HG03159 (cell line): Measurements from ENCODE around the gene PRKACA.

Experiments used
- ATAC-seq: cut with Tn5 transposase; IDR thresholded peaks from one replicate; pipeline ENCODE4 v1.9.1; 2021; ENCODE audit warnings: mild to moderate bottlenecking, moderate library complexity; ENCODE audit not compliant: unreplicated experiment

PRKACA gene

DNA sequence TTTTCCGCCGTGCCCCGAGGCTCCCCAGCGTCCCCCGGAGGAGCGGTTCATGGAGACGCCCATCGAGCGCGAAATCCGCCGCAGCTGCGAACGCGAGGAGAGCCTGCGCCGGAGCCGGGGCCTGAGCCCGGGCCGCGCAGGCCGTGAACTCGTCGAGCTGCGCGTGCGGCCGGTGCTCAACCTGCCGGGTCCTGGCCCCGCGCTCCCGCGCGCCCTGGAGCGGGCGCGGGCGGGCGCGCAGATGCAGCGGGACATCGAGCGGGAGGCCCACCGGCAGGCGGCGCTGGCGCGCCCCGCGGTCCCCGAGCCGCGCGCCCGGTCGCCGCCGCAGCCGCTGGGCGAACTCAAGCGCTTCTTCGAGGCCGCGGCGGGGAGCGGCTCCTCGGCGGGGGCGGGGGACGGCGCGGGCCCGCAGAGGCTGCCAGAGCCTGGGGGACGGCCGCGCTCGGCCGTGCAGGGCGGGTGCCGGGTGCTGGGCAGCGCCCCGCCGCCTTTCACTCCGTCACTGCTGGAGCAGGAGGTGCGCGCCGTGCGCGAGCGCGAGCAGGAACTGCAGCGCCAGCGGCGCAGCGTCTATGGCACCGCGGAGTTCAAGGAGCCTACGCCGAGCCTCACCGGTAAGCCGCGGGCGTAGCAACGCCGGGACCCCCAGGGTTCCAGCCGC is 44.2 kb downstream of the PRKACA start:
- ATAC-seq, result peak; percentile 49

DNA sequence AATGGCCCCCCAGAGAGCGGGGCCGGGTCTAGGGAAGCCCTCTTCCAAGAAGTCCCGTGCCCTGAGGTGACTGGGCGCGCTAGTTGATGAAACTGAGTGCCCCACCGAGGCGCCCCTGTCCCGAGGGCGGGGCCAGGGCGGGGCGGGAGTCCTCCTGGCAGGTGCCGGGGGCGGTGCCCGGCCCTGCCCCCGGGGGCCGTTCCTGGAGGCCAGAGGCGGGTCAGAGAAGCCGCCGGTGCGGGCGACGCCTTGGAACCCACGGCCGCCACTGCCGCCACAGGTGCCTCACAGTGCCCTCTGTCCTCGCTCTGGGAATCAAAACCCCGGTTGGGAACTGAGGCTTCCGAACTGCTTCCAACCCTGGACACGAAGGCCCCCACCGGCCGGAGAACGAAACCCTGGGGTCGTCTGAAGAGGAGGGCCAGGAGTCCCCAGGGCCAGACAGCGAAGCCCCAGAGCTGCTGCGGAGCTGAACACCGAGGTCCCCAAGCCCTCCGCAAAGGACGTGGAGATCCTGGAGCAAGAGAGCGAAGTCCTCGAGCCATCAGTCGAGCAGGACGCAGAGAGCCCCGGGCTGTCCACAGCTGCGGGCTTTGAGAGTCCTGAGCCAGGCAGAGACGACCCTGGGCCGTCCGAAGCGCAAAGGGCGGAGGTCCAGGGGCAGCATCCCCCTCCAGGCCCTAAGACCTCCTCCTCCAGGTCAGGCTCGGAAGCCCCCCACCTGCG is 44.9 kb downstream of the PRKACA start, which contains the start of gene MISP3:
Gene MISP3, plus strand, starts transcription at position 252 of the 726 bp plus-strand sequence. CDS start 524 bp downstream, outside the sequence.
- ATAC-seq, result no peak

DNA sequence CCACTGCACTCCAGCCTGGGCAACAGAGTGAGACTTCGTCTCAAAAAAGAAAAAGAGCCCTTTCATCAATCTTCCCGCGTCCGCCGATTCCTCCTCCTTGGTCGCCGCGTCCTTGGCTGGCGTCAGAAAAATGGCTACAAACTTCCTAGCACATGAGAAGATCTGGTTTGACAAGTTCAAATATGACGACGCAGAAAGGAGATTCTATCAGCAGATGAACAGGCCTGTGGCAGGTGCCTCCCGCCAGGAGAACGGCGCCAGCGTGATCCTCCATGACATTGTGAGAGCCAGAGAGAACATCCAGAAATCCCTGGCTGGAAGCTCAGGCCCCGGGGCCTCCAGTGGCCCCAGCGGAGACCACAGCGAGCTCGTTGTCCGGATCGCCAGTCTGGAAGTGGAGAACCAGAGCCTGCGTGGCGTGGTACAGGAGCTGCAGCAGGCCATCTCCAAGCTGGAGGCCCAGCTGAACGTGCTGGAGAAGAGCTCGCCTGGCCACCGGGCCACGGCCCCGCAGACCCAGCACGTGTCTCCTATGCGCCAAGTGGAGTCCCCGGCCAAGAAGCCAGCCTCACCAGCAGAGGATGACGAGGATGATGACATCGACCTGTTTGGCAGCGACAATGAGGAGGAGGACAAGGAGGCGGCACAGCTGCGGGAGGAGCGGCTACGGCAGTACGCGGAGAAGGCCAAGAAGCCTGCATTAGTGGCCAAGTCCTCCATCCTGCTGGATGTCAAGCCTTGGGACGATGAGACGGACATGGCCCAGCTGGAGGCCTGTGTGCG is 47.1 kb downstream of the PRKACA start:
- ATAC-seq, result no peak

DNA sequence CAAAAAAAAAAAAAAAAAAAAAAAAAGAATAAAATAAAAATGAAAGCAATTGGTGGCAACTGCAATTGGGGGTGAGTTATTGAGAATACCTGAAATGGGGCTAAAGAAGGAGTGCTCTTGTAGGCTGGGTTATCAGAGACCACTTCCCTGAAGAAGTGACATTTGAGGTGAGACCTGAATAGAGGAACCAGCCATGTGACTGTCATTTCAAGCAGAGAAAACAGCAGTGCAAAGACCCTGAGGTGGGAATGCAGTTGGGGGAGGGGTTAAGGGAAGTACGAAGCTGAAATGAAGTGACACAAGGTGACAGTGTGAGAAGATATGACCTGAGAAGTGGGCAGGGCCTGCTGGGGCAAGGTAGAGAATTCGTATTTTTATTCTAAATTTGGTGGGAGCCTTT is 51.4 kb downstream of the PRKACA start:
- ATAC-seq, result no peak

DNA sequence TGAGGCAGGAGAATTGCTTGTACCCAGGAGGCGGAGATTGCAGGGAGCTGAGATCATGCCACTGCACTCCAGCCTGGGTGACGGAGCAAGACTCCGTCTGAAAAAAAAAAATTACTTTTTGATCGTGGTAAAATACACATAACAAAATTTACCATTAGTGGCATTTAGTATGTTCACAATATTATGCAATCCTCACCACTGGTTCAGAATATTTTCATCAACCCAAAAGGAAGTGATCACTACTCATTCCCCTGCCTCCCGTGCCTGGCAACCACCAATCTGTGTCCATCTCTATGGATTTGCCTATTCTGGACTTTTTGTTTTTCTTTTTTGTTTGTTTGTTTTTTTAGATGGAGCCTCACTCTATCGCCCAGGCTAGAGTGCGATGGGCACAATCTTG is 54.5 kb downstream of the PRKACA start:
- ATAC-seq, result no peak

DNA sequence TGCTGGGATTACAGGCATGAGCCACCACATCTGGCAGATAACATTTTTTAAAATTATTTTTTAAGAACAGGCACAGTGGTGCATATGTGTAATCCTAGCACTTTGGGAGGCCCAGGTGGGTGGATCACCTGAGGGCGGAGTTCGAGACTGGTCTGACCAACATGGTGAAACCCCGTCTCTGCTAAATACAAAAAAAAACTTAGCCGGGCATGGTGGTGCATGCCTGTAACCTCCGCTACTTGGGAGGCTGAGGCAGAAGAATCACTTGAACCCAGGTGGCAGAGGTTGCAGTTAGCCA is 55.1 kb downstream of the PRKACA start:
- no peak for ATAC-seq

DNA sequence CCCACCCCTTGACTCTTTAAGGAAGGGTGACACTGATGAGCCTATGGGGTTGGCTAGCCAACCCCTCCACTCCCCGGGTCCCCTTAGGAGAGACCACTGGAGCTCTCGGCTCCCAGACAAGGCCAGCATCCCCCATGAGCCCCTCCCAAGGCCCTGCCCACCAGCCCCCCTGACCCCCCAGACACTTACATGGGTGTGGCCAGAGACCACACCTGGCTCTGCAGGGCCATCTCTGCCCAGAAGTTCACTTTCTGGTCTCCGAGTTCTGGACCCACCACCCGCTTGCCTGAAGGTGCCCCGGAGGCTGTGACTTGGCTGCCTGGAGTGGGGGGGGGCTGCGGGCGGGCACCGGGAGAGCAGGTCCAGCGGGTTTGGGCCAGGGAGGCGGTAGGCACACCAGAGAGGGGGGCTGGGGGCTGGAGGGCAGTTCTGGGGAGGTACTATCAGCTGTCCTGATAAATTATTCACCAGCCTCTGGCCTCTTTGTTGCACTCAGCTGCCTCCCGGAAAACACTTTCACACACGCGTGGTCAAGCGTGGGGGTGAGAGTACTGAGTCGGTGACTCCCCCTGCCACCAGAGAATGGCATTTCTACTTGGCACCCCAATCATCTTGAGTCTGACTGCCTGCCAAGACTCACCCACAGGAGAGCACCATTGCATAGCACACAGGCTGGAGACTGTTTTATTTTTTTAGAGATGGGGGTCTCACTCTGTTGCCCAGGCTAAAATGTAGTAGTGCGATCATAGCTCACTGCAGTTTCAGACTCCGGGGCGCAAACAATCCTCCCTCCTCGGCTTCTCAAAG is 55.6 kb downstream of the PRKACA start, which contains the start of gene PALM3:
Gene PALM3, minus strand, starts transcription at position 326 of the 807 bp plus-strand sequence. Its CDS starts 96 bp downstream, at position 230.
- ATAC-seq, result no peak

DNA sequence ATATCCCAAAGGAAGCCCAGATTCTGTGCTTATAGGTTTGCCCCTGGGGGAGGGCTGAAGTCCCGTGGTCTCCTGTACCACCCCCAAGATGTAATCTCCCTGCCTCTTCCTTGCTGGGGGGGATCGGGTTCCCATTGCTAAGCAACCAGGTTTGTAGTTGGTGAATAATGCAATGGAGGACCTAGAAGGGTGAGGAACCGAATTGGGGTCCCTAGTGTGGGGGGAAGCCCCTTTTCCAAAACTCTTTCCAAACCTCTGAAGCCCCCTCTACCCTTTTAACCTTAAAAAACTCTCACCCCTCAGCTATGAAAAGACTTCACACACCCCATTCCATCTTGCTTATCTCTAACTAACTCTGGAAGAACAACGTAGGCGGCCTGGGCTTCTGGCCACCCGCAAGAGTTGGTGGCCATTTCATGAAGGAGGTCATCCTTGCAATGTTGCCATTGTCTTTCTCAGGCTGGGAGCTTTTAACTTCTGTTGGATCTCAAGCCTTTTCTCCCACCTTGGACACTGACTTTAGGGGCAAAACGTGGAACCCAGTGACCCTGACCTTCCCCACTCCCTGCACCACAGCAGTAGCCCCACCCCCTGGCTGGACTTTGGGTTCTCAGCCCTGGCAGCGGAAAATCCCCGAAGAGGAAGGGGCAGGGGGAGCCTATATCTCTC is 56.3 kb downstream of the PRKACA start:
- no peak for ATAC-seq

DNA sequence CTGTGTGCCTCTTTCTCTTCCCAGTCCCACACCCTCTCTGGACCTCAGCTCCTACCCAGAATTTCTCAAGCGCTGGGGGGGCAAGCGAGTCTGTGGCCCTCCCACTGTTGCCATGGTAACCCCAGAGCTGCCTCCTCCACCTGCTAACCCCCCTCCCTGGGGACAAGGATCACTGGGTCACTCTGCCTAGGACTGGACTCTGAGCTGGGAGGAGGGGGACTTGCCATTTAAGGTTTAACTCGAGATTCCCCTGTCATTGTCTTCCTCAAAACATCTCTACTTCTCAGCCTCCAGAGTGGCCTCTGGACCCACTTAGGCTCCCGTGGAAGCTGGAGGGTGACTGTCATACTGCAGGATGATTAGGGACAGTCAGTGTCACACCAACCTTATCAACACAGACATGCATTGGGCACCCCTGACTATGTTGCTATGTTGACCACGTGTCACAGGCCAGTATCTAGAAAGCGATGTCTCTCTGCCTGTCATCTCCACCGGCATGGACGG is 57.9 kb downstream of the PRKACA start:
- ATAC-seq, result no peak

DNA sequence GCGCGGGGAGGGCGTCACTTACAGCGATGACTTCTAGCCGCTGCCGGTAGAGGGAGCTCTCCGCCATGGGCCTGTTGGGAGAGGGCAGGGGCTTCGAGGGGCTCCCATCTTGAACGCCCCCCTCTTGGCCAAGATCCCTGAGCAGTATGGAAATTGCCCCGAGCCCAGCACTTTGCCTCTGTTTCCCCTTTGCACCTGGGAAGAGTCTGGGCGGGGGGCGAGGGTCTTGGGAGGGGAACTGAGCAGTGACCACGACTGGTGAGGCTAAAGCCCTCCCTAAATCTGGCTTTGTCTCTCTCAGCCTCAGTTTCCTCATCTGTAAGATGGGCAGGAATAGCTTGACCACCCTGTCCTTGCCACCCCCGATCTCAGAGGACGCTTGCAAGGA is 58.5 kb downstream of the PRKACA start:
- no peak for ATAC-seq

DNA sequence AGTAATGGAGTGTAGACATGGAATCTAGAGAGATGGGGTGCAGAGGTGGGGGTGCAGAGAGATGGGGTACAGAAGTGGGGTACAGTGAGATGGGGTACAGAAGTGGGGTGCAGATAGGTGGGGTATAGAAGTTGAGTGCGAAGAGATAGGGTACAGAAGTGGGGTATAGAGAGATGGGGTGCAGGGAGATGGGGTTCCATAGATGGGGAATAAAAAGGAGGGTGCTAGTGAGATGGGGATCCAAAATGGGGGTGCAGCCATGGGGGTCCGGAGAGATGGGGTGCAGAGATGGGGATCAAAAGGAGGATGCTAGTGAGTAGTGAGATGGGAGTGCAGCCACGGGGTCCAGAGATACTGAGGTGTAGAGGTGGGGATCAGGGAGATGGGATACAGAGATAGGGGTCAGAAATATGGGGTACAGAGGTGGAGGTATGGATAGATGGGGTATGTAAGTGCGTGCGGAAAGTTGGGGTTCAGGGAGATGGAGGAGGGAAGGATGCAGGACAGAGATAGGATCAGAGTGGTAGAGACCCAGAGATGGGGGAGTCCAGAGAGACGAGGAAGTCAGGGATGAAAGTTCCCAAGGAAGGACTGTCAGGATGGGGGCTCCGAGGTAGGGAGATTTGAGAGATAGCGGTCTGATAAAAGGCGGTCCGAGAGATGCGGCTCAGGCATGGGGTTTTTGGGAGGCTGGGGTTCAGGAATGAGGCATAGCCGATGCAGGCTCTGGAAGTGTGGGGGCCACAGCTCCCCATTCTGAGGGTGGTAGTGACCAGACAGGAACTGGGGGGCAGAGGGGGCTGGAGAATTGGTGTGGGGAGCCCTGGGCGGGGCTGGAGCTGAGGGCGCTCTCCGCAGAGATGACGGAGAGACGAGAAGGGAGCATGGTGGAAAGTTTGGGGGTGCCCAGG is 59.1 kb downstream of the PRKACA start:
- ATAC-seq, result no peak

DNA sequence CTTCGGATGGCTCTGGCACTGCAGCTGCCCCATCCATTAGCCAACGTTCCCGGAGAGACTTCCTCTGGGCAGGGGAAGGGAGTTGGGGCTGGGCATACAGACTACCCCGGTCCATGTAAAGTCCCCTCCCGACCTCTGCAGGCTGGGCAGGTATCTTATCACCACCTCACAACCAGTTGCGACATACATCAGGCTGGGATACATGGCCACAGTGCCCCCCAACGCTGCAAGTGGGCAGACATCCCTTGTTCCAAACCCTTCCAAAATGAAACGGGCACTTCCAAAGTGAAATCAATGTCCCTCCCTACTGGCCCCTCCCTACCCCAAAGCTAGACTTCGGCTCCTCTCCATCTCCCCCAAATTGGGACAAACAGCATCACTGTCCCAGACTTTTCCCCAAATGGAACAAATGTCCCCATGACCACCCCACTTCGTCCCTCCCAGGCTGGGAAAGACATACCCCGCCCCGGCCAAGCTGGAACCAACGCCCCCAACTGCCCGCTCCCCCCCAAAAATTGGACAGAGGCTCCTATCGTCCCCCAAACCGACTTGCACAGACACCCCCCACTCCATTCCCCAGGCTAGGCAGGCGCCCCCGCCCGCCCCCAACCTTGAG is 60.7 kb downstream of the PRKACA start:
- ATAC-seq, result no peak

DNA sequence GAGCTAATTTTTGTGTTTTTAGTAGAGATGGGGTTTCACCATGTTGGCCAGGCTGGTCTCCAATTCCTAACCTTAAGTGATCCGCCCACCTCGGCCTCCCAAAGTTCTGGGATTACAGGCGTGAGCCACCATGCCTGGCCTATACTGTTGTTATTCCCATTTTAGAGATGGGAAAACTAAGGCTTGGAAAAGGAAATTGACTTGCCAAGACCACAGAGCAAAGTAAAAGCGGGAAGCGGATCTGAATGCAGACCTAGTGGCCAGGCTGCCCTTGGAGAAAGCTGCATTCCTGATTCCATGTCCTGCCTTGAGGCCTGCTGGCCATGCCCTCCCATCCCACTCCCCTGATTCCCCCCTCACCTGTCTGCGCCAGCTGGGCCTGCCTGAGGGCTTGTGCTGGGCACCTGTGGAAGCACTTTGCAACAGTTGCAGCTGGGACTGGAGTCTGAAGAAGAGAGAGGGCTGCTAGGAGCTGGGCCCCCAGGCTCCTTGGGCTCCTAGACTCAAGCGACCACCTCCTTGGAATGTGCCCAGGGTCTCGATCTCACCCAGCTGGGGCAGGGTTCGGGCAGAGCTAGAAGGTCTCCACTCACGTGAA is 61.4 kb downstream of the PRKACA start:
- no peak for ATAC-seq

DNA sequence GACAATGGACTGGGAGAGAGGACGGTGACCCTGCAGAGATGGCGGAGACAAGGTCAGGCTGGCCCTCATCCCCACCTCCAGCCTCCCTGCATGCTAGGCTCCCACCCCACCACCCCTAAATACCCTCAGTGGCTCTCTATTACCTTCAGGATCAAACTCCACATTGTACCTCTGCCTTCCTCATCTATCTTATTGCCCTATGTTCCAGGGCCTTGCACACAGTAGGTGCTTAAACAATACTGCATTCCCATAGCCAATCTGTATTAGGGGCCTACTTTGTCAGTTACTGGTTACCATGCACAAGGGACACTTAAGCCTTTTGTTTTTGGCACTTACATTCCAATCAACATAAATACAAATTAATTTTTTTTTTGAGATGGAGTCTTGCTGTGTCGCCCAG is 62.2 kb downstream of the PRKACA start:
- ATAC-seq, result no peak

DNA sequence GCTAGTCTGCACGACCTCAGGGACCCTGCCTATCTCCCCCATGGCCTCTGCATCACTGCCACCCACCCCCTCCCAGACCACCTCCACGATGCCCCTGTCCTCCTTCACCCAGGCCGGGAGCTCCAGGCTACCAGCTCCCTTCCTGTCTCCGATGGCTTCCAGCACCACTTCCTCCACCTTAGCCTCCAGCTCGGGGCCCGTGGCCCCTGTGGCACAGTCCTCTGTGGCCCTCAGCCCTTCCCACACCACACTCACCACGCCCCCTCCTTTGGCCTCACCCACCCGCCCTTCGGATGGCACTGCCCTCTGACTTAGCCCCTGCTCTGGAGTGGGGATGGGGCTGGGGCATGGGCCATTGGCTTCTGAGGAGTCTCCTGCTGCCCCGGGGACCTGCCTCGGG is 62.8 kb downstream of the PRKACA start:
- no peak for ATAC-seq

DNA sequence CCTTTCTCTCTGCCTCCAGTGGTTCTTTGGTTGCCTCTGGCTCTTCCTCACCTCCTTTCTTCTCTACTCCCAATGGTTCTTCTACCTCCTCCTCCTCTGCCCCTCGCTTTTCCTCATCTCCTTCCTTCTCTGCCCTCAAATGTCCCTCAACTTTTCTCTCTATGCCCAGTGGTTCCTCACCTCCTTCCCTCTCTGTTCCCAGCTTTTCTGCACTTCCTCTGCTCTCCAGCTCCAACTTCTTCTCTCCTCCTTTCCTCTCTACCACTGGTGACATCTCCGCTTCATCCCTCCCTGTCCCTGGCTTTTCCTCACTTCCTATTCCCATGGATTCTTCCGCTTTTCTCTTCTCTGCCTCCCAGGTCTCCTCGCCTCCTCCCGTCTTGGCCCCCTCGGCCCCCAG is 63.5 kb downstream of the PRKACA start:
- ATAC-seq, result no peak

DNA sequence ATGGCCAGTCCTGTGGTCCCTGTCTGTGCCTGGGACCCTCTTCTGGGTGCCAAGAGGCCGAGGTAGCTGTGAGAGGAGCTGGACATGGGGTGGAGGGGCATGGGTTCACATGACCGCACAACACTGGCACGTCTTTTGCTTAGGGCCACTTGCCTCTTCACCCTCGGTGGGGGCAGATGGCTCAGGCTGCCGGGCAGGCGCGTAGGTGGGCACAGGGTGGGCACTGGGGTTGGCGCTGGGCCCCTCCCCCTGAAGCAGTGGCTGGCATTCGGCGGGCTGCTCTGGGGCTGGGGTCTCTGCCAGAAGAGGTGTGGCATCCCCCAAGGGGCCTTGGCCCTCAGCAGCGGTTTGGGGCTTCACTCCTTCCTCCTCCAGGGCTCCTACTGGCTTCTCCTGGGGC is 64.1 kb downstream of the PRKACA start:
- ATAC-seq, result no peak

DNA sequence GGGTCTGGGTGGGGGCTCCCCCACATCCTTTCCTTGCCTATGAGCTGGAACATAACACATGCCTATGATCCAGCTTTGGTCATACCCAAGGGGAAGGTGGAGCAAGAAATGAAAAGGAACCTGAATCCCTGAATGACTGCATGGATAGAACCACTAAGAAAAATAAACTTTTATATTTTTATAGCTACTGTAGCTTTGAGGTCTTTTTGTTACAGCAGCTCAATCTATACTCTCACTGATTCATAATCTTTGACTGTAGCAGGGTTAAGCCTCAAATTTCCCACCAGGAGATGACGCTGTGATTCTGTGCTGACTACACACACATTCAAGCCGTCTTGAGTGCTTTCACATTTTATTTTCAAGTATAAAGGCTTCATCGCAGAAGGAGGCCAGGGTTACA is 64.5 kb downstream of the PRKACA start:
- no peak for ATAC-seq
